ENCODE results near the gene NKD1.

NKD1 gene

DNA sequence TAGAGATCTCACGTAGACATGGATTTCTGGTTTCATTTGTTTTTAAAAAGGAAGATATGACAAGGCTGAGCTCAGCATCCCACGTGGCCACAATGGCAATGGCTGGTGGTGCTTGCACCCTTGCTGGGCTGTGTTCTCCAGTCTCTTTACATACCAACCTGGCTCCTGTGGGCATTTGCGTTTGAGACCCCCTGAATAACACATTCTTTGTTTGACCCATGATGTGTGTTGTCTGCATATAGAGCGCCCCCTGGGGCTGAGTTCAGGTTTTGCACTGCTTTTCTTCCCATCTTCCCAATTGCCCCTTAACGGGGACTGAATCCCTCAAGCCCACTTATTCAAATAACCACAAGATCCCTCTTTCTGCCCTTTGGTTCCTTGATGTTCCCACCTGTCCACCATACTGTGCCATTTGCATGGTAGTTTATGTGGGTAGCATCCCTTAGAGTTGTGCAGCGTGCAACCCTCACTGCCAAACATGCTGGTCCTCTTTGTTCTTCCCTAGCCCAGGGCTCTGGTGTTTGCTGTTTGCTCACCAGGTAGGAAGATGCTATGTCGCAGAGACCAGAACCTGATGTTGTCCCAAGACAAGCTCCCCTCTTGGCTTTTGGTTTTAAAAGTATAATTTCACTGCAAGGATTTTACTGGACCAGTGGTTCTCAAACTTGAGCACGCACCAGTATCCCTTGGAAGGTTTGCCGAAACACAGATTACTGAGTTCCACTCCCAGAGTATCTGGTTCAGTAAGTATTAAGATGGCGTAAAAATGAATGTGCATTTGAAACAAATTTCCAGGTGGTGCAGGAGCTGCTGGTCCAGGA lies 38.5 kb upstream of the NKD1 start:
- Mint-ChIP-seq H3K4me3 (no peak overlapping the region), H3K36me3 (ENCODE audit: low read depth) (no peaks in the 10 kb centered on the region), H3K27me3 (peaks cover 6% of the 10 kb centered on the region), H3K4me1 (ENCODE audit: low read depth) (no peaks in the 10 kb centered on the region), H3K27ac (no peak overlapping the region), H3K9me3 (no peaks in the 10 kb centered on the region)
- intact Hi-C loops (cut with micrococcal nuclease) = no loop called here

DNA sequence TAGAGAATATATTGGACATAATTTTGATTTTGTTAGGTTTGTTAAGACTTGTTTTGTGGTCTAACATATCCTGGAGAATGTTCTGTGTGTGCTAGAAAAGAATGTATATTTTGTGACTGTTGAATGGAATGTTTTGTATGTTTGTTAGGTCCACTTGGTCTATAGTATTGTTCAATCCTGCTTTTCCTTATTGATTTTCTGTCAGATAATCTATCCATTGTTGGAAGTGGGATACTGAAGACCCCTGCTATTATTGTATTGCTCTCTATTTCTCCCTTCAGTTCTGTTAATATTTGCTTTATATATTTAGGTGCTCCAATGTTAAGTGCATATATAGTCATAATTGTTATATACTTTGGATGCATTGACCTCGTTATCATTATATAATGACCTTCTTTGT lies 33.0 kb upstream of the NKD1 start:
- intact Hi-C loops (cut with micrococcal nuclease) = no loop called here
- Mint-ChIP-seq H3K4me1 (ENCODE audit: low read depth) (no peaks in the 10 kb centered on the region), H3K9me3 (peaks cover 25% of the 10 kb centered on the region)

DNA sequence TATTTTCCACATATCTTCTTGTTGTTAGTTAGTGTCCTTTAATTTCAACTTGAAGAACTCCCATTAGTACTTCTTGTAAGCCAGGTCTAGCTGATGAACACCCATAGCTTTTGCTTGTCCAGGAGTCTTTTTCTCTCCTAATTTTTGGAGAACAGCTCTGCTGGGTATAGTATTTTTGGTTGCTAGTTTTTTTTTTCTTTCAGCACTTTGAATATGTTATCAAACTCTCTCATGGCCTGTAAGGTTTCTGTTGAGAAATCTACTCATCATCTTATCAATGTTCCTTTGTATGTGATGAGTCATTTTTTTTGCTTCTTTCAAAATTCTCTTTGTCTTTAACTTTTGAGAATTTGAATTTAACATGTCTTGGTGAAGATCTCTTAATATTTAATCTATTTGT lies 31.8 kb upstream of the NKD1 start:
- Mint-ChIP-seq H3K27ac (no peak overlapping the region), H3K4me1 (ENCODE audit: low read depth) (no peaks in the 10 kb centered on the region), H3K9me3 (peaks cover 25% of the 10 kb centered on the region), H3K4me3 (no peak overlapping the region), H3K27me3 (peaks cover 26% of the 10 kb centered on the region), H3K36me3 (ENCODE audit: low read depth) (no peaks in the 10 kb centered on the region)
- intact Hi-C loops (cut with micrococcal nuclease) = no loop called here

More for the DNA sequence above, 33.0 kb upstream of the NKD1 start:
- H3K4me3 Mint-ChIP-seq = no peak overlapping the region
- no peaks in the 10 kb centered on the region for H3K36me3 Mint-ChIP-seq (ENCODE audit: low read depth)
- no peak overlapping the region for H3K27ac Mint-ChIP-seq
- H3K27me3 Mint-ChIP-seq = peaks cover 17% of the 10 kb centered on the region

DNA sequence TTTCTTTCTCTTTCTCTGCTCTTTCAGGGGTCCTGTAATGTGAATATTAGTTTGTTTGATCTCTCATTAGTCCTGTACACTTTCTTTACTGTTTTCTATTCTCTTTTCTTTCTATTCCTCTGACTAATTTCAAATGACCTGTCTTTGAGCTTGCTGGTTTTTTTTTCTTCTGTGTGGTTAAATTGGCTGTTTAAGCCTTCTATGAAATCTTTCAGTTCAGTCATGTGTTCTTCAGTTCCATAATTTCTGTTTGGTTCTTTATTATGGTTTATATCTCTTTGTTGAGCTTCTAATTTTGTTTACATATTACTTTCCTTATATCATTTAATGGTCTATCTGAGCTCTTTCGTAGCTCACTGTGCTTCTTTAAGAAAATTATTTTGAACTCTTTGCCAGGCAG lies 31.3 kb upstream of the NKD1 start:
- no peak overlapping the region for H3K4me3 Mint-ChIP-seq
- H3K27me3 Mint-ChIP-seq = peaks cover 29% of the 10 kb centered on the region
- intact Hi-C loops (cut with micrococcal nuclease) = no loop called here
- H3K9me3 Mint-ChIP-seq = peaks cover 25% of the 10 kb centered on the region
- no peaks in the 10 kb centered on the region for H3K36me3 Mint-ChIP-seq (ENCODE audit: low read depth)
- H3K4me1 Mint-ChIP-seq (ENCODE audit: low read depth) = no peaks in the 10 kb centered on the region
- no peak overlapping the region for H3K27ac Mint-ChIP-seq

DNA sequence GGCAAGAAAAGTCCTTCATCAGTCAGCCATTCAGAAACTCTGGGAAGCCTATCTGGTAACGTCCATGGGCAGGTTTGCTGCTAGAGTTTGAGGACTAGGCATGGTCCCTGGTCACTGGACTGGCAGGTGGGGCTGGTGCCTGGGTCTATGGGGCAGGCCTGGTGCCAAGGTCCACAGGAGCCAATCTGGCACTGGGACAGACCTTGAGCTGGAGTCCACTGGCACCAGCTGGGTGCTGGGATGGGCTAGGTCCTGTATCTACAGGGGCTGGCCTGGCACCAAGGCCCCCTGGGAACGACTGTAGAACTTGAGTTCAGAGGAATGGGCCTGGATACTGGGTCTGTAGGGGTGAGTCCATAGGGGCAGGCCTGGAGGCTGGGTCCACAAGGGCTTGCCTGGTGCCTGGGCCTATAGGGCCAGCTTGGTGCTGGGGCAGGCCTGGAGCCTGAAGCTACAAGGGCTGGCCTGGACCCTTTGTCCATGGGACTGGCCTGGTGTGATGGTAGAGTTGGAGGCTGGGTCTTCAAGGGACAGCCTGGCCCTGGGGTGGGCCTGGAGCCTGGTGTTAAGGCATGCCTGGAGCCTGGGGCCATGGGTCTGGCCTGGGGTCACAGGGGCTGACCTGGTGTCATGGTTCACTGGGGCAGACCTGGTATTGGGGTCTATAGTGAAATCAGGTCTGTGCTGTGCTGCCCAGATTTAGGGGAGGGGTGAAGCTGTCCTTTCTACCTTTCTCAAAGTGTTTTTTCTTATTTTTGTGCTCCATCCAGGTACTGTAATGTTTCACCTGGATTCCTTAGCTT lies 30.5 kb upstream of the NKD1 start:
- intact Hi-C loops (cut with micrococcal nuclease) = no loop called here
- Mint-ChIP-seq H3K36me3 (ENCODE audit: low read depth) (no peaks in the 10 kb centered on the region), H3K27me3 (peaks cover 29% of the 10 kb centered on the region), H3K4me3 (no peak overlapping the region), H3K27ac (no peak overlapping the region), H3K4me1 (ENCODE audit: low read depth) (no peaks in the 10 kb centered on the region), H3K9me3 (peaks cover 25% of the 10 kb centered on the region)

DNA sequence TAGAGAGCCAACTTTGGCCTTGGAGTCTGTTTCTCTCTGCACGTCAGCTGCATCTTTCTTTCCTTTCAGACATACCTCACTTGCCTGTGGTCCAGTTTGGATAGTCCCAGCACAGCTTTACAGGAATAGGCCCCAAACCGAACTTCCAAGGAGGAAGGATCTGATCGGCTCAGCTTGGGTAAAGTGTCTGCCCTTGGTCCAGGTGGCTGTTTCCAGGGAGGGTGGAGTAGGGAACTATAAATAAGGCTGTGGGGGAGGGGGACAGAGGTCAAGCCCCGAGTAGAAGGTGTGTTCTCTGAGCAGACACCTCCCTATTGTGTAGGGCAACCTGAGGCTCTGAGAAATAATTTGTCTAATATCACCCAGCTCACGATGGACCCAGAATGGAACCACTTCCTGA lies 29.2 kb upstream of the NKD1 start:
- intact Hi-C loops (cut with micrococcal nuclease) = no loop called here
- Mint-ChIP-seq H3K27me3 (peaks cover 31% of the 10 kb centered on the region), H3K9me3 (peaks cover 25% of the 10 kb centered on the region), H3K36me3 (ENCODE audit: low read depth) (no peaks in the 10 kb centered on the region), H3K4me3 (no peak overlapping the region), H3K4me1 (ENCODE audit: low read depth) (no peaks in the 10 kb centered on the region), H3K27ac (no peak overlapping the region)

DNA sequence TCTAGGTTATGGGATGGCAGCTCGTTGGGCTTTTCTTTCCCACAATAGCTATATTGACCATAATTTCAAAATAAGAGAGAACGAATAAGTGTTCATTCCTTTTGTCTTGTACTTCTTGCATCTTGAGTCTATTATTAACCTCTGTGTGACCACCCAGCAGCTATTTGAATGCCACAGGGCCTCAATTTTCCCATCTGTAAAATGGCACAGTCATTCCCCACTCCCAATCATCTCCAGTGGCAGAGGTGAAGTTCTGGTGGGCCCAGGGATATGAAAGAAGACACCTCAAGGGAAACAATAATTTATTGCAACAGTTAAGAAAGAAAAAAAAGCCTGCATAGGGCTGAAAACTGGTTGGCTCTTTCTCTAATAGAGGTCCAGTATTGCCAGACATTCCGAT lies 28.6 kb upstream of the NKD1 start:
- intact Hi-C loops (cut with micrococcal nuclease) = no loop called here

DNA sequence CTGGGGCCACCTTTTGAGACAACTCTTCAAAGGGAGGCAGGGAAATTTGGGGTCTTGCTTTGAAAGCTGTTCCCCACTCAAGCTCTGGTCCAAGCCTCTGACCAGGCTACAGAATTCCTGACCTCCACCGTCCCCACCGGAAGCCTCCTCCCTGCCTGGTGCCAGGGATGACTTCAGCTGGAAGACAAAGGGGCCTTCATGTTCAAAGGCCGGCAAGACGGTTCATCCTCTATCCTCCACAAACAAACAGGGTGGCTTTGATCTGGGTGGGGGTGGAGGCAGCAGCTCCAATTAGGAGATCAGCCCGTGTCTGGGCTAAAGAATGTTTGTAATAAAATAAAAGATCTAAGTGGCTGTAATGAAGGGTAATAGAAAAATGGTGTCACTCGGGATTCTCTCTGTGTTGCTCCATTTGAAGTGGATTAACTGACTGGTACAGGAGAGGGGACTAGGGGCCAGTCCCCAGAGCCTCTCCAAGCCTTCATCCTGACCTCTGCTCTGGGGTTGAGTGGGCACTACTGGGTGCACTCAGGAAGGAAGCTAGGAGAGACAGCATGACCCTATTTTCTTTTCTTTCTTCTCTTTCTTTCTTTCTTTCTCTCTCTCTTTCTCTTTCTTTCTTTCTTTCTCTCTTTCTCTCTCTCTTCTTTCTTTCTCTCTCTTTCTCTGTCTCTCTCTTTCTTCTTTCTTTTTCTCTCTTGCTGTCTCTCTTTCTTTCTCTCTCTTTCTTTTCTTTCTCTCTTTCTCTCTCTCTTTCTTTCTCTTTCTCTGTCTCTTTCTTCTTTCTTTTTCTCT lies 27.5 kb upstream of the NKD1 start:
- intact Hi-C loops (cut with micrococcal nuclease) = no loop called here
- H3K36me3 Mint-ChIP-seq (ENCODE audit: low read depth) = no peaks in the 10 kb centered on the region
- no peaks in the 10 kb centered on the region for H3K4me1 Mint-ChIP-seq (ENCODE audit: low read depth)
- H3K27ac Mint-ChIP-seq = no peak overlapping the region
- H3K4me3 Mint-ChIP-seq = no peak overlapping the region
- H3K27me3 Mint-ChIP-seq = peaks cover 22% of the 10 kb centered on the region
- peaks cover 21% of the 10 kb centered on the region for H3K9me3 Mint-ChIP-seq

More for the DNA sequence above, 28.6 kb upstream of the NKD1 start:
- H3K27ac Mint-ChIP-seq = no peak overlapping the region
- H3K9me3 Mint-ChIP-seq = peaks cover 25% of the 10 kb centered on the region
- no peak overlapping the region for H3K4me3 Mint-ChIP-seq
- no peaks in the 10 kb centered on the region for H3K36me3 Mint-ChIP-seq (ENCODE audit: low read depth)
- H3K4me1 Mint-ChIP-seq (ENCODE audit: low read depth) = no peaks in the 10 kb centered on the region
- H3K27me3 Mint-ChIP-seq = peaks cover 29% of the 10 kb centered on the region

DNA sequence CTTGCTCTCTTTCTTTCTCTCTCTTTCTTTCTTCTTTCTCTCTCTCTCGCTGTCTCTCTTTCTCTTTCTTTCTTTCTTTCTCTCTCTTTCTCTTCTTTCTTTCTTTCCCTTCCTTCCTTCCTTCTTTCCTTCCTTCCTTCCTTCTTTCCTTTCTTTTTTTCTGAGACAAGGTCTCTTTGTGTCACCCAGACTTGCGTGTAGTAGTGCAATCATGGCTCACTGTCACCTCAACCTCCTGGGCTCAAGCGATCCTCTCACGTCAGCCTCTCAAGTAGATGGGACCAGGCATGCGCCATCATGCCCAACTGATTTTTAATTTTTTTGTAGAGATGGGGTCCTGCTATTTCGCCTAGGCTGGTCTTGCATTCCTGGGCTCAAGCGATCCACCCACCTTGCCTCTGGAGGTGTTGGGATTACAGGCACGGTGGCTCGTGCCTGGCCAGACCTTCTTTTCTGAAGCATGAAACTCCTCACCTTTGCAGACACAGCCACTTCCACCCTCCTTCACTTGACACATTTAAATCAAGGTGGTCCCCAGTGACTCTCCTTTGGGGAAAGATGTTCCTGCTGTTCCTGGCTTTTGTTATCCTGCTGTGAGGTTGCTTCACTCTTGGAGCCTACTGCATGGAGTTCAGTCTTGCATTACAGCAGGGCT lies 26.8 kb upstream of the NKD1 start:
- Mint-ChIP-seq H3K27me3 (peaks cover 23% of the 10 kb centered on the region), H3K4me3 (no peak overlapping the region), H3K4me1 (ENCODE audit: low read depth) (no peaks in the 10 kb centered on the region), H3K36me3 (ENCODE audit: low read depth) (no peaks in the 10 kb centered on the region), H3K27ac (no peak overlapping the region), H3K9me3 (peaks cover 14% of the 10 kb centered on the region)
- intact Hi-C loops (cut with micrococcal nuclease) = no loop called here

DNA sequence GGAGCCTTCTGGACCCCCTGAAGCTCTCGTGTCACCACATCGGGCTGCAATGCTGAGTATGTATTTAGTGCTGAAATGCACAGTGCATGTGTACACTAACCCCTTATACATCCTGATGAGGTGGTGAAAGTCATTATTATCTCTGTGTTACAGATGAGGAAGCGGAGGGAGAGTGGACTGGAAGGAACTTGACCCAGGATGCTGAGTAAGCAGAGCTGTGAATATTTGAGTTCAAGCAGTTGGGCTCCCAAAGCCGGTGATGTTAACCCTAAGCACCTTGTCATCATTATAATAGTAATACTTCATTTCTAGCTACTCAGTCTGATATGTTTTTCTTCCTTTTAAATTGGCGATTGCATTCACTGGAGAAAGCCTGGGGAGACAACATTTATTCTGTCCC lies 25.9 kb upstream of the NKD1 start:
- Mint-ChIP-seq H3K4me1 (ENCODE audit: low read depth) (no peaks in the 10 kb centered on the region), H3K9me3 (peaks cover 5% of the 10 kb centered on the region), H3K27me3 (peaks cover 21% of the 10 kb centered on the region), H3K36me3 (ENCODE audit: low read depth) (no peaks in the 10 kb centered on the region), H3K27ac (no peak overlapping the region), H3K4me3 (no peak overlapping the region)
- intact Hi-C loops (cut with micrococcal nuclease) = no loop called here

DNA sequence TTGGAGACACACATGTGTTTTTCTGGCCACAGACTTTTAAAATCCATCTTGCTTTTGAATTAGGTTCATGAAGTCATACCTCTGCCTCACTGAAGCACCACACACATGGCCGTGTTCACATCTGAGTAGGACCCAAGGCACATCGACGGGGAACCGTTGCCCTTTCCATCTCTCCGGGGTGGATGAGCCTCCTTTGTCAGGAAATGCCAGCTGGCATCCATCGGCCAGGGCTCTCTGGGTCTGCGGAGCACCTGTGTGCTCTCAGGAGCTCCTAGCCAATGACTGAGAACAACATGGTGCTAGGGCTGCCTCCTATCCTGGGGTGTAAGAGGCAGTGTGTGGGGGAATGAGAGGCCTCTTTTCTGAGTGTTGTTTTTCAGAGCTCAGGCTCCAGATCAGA lies 24.5 kb upstream of the NKD1 start:
- H3K27ac Mint-ChIP-seq = no peak overlapping the region
- no peak overlapping the region for H3K4me3 Mint-ChIP-seq
- H3K4me1 Mint-ChIP-seq (ENCODE audit: low read depth) = no peaks in the 10 kb centered on the region
- peaks cover 24% of the 10 kb centered on the region for H3K27me3 Mint-ChIP-seq
- H3K36me3 Mint-ChIP-seq (ENCODE audit: low read depth) = no peaks in the 10 kb centered on the region
- peaks cover under 1% of the 10 kb centered on the region for H3K9me3 Mint-ChIP-seq
- intact Hi-C loops (cut with micrococcal nuclease) = no loop called here

DNA sequence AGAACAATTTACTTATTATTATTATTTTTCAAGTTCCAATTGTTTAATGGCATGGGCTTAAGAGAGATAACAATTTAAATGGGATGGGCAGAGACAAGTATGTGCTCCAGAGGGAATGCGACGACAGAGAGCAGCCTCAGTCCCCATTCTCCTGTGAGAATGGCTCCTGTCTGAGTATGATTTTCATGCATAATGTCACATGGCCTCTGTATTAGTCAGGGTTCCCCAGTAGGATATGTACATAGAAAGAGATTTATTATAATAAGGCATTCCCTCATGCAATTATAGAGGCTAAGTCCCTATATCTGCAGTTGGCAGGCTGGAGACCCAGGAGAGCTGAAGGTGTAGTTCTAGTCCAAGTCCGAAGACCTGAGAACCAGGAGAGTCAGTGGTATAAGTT lies 22.9 kb upstream of the NKD1 start:
- intact Hi-C loops (cut with micrococcal nuclease) = no loop called here
- Mint-ChIP-seq H3K27me3 (peaks cover 24% of the 10 kb centered on the region), H3K9me3 (peaks cover 12% of the 10 kb centered on the region), H3K27ac (no peak overlapping the region), H3K4me1 (ENCODE audit: low read depth) (no peaks in the 10 kb centered on the region), H3K4me3 (no peak overlapping the region), H3K36me3 (ENCODE audit: low read depth) (no peaks in the 10 kb centered on the region)

DNA sequence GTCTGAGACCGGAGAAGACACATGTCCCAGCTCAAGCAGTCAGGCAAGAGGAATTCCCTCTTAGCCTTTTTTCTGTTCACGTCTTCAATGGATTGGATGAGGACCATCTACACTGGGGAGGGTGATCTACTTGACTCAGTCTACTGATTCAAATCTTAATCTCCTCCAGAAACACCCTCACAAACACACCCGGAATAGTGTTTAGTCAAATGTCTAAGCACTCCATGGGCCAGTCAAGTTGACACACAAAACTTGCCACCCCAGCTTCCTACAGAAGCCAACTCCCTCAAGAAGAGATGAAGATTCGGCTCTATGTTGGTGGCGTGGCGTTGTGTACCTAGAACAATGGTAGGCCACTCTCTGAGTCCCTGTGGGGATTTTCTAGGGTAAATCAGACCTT lies 22.5 kb upstream of the NKD1 start:
- Mint-ChIP-seq H3K36me3 (ENCODE audit: low read depth) (no peaks in the 10 kb centered on the region), H3K27me3 (peaks cover 22% of the 10 kb centered on the region), H3K4me3 (no peak overlapping the region), H3K27ac (no peak overlapping the region), H3K4me1 (ENCODE audit: low read depth) (no peaks in the 10 kb centered on the region), H3K9me3 (peaks cover 16% of the 10 kb centered on the region)
- intact Hi-C loops (cut with micrococcal nuclease) = no loop called here
